Fibroblast of lung (primary cell): ENCODE data around the gene HDAC10. TPM values are rescaled to one million over a fixed set of nuclear protein-coding genes. Genes with fewer than 3 reads are reported as not detected.

Source experiments
- DNase-seq, 2 donors: peaks; one replicate each; pipeline versions ENCODE4 v3.0.0 to v3.0.0-alpha.2; 2010; ENCODE audit warnings: low read depth in 2 of 2
- H2AFZ ChIP-seq: 2 replicates; pipeline ENCODE4 v1.5.1; 2012; ENCODE audit warnings: low read length, control low read depth, inconsistent platforms
- H3K27ac ChIP-seq: 2 replicates; pipeline ENCODE4 v1.5.1; 2011; ENCODE audit warnings: low read length, control low read depth; ENCODE audit not compliant: insufficient read depth
- H3K27me3 ChIP-seq: 2 replicates; pipeline ENCODE4 v1.5.1; 2011; ENCODE audit warnings: mild to moderate bottlenecking, low read length; ENCODE audit not compliant: control insufficient read depth, insufficient read depth
- H3K36me3 ChIP-seq: 2 replicates; pipeline ENCODE4 v1.5.1; 2011; ENCODE audit warnings: low read length; ENCODE audit not compliant: control insufficient read depth, insufficient read depth
- H3K4me1 ChIP-seq: 2 replicates; pipeline ENCODE4 v1.5.1; 2011; ENCODE audit warnings: low read length; ENCODE audit not compliant: control insufficient read depth, insufficient read depth; ENCODE audit errors: extremely low read depth
- H3K4me2 ChIP-seq: 2 replicates; pipeline ENCODE4 v1.5.1; 2011; ENCODE audit warnings: low read length, control low read depth; ENCODE audit not compliant: insufficient read depth; ENCODE audit errors: extremely low read depth
- H3K4me3 ChIP-seq, 4 experiments: fragments of 200-600 bp in 1 of 4; sonication (generic) in 1 of 4; replicated peaks in 1 of 4; 2 replicates each; pipeline ENCODE4 v1.5.1; 2011 to 2016; ENCODE audit warnings: low read length in 4 of 4, low read depth in 3 of 4, mild to moderate bottlenecking in 3 of 4, control low read depth in 2 of 4, inconsistent platforms in 1 of 4, mixed read lengths in 1 of 4; ENCODE audit not compliant: insufficient read depth in 1 of 4; ENCODE audit errors: control extremely low read depth in 1 of 4
- H3K79me2 ChIP-seq: 2 replicates; pipeline ENCODE4 v1.5.1; 2012; ENCODE audit warnings: mild to moderate bottlenecking, low read length, inconsistent platforms; ENCODE audit not compliant: control insufficient read depth, insufficient read depth
- H3K9ac ChIP-seq: 2 replicates; pipeline ENCODE4 v1.5.1; 2011; ENCODE audit warnings: mild to moderate bottlenecking, low read length, control low read depth; ENCODE audit not compliant: insufficient read depth
- H3K9me3 ChIP-seq: 2 replicates; pipeline ENCODE4 v1.5.1; 2012; ENCODE audit warnings: low read depth, low read length; ENCODE audit not compliant: control insufficient read depth, insufficient read depth
- H4K20me1 ChIP-seq: 2 replicates; pipeline ENCODE4 v1.5.1; 2011; ENCODE audit warnings: low read length; ENCODE audit not compliant: control insufficient read depth, insufficient read depth; ENCODE audit errors: extremely low read depth
- EZH2 ChIP-seq: IDR thresholded peaks from 2 replicates; pipeline ENCODE4 v1.5.1; 2012; ENCODE audit warnings: low read length, control low read depth, mild to moderate bottlenecking; ENCODE audit errors: missing control alignments
- polyA plus RNA-seq, 2 donors: library from polyadenylated mRNA; depleted of rRNA in 1 of 2; stranded (reverse) in 1 of 2; unstranded in 1 of 2; fragments of >200 nt; gene quantifications; 2 replicates each; pipeline ENCODE4 v1.2.1, GENCODE V29; 2011 to 2012; ENCODE audit warnings: missing spikeins in 1 of 2
- total RNA-seq: library from RNA; depleted of rRNA; stranded (reverse); fragments of >200 nt; gene quantifications from 2 replicates; pipeline ENCODE4 v1.2.1, GENCODE V29; 2014
- TF ChIP-seq, protein P1 (sequence below), 2 donors: IDR thresholded peaks in 1 of 2; conservative IDR thresholded peaks in 1 of 2; 1 replicate in 1 of 2; 2 replicates in 1 of 2; pipeline ENCODE4 v1.5.1; 2011 to 2012; ENCODE audit warnings: low read length in 2 of 2, control low read depth in 1 of 2, inconsistent platforms in 1 of 2, low read depth in 1 of 2, mild to moderate bottlenecking in 1 of 2

The HDAC10 gene
- total and polyA plus RNA-seq, 2 donors (not counting 1 experiment from before 2014, with no cell fraction given), result 5.1 to 27.6 TPM

DNA sequence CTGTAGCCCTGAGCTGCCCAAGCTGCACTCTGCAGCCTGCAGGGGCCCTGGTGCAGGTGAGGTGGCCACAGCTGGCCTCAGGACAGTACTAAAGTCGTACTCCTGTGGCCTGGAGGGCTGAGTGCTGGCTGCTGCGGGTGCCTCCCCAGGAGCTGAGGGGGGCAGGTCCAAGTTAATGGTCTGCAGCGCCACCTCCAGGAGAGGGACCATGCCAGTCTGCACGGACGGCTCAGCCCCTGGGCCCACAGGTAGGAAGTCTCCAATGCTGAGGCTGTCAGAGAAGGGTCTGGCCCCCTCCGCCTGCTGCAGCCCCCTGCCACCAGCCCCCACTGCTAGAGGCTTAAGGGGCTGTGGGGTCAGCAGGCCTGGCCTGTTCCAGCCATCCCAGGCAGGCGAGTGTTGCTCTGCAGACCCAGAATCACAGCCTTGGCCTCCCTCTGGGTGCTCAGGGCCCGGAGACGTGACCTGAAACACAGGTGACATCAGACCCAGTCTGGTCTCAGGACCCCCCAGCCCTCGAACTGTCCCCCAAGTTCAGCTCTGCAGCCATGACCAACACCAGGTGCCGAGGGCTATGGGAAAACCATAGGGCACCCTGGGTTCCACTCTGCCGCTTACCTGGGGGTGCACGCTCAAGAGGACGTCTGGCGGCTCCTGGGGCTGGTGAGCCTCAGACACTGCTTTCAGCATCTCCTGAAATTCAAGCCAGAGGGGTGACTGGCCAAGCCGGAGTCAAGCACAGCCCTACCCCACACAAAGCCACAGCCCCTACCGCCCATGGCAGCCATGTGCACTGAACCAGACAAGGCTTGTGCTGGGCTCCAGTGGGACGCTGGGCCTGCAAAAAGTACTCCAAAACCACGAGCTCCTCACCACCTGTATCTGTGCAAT, 29.4 kb downstream of the HDAC10 start:
- no peak overlapping the region for H2AFZ ChIP-seq
- no peak overlapping the region for H3K27ac ChIP-seq
- no peaks in the 10 kb centered on the region for H3K9me3 ChIP-seq
- DNase-seq, result no peak
- no peak overlapping the region for H3K4me2 ChIP-seq
- H3K9ac ChIP-seq, result no peak overlapping the region
- TF ChIP-seq, protein P1, sequence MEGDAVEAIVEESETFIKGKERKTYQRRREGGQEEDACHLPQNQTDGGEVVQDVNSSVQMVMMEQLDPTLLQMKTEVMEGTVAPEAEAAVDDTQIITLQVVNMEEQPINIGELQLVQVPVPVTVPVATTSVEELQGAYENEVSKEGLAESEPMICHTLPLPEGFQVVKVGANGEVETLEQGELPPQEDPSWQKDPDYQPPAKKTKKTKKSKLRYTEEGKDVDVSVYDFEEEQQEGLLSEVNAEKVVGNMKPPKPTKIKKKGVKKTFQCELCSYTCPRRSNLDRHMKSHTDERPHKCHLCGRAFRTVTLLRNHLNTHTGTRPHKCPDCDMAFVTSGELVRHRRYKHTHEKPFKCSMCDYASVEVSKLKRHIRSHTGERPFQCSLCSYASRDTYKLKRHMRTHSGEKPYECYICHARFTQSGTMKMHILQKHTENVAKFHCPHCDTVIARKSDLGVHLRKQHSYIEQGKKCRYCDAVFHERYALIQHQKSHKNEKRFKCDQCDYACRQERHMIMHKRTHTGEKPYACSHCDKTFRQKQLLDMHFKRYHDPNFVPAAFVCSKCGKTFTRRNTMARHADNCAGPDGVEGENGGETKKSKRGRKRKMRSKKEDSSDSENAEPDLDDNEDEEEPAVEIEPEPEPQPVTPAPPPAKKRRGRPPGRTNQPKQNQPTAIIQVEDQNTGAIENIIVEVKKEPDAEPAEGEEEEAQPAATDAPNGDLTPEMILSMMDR (conservative IDR thresholded peaks at IDR 0.05 in 1 of 2, IDR thresholded peaks at IDR 0.05 in 1 of 2; ENCODE audit: low read depth in 1 of 2, low read length in 2 of 2), result no peak
- no peak overlapping the region for H3K4me3 ChIP-seq
- no peaks in the 10 kb centered on the region for H3K27me3 ChIP-seq
- H3K4me1 ChIP-seq, result no peaks in the 10 kb centered on the region
- H4K20me1 ChIP-seq, result no peaks in the 10 kb centered on the region
- peaks cover 59% of the 10 kb centered on the region for H3K36me3 ChIP-seq
- no peaks in the 10 kb centered on the region for H3K79me2 ChIP-seq

DNA sequence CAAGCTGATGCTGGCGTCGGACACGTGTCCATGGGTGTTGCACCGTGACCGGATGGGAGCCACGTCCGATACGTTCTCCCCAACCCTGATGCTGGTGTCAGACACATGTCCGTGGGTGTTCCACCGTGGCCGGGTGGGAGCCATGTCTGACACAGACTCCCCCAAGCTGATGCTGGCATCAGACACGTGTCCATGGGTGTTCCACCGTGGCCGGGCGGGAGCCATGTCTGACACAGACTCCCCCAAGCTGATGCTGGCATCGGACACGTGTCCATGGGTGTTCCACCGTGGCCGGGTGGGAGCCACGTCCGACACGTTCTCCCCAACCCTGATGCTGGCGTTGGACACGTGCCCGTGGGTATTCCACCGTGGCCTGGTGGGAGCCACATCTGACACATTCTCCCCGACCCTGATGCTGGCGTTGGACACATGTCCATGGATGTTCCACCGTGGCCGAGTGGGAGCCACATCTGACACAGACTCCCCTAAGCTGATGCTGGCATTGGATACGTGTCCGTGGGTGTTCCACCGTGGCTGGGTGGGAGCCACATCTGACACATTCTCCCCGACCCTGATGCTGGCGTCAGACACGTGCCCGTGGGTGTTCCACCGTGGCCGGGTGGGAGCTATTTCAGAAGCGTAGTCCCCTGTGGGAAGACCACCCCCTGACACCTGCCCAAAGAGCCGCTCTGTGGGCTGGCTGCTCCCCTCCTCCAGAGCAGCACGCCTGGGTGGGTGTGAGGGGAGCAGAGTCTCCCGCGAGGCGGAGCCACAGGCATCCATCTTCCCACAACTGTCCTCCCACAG, 30.3 kb downstream of the HDAC10 start:
- H3K9ac ChIP-seq, result no peak overlapping the region
- H3K36me3 ChIP-seq, result peaks cover 56% of the 10 kb centered on the region
- no peak overlapping the region for H3K4me3 ChIP-seq
- no peak for DNase-seq
- H3K27me3 ChIP-seq, result no peaks in the 10 kb centered on the region
- H3K79me2 ChIP-seq, result no peaks in the 10 kb centered on the region
- H3K9me3 ChIP-seq, result no peaks in the 10 kb centered on the region
- H3K4me1 ChIP-seq, result no peaks in the 10 kb centered on the region
- no peak for TF ChIP-seq EZH2
- TF ChIP-seq, protein P1 (conservative IDR thresholded peaks at IDR 0.05 in 1 of 2, IDR thresholded peaks at IDR 0.05 in 1 of 2; ENCODE audit: low read depth in 1 of 2, low read length in 2 of 2), result no peak
- no peak overlapping the region for H3K4me2 ChIP-seq
- no peak overlapping the region for H3K27ac ChIP-seq
- H4K20me1 ChIP-seq, result no peaks in the 10 kb centered on the region
- no peak overlapping the region for H2AFZ ChIP-seq
